Measurements from ENCODE around the gene ITPK1.
A peak's percentile ranks its signal among the peaks of the same experiment; 100 is the strongest.
"Not testable (repeated sequence)": the region's sequence is repeated elsewhere in the genome, so short reads cannot be mapped to it uniquely, and the experiment has no call there.

The ITPK1 gene

GRCh38 chr14:93128725-93129459 is 13.2 kb upstream of the ITPK1 start:
- DNase-seq = peak; percentile 39 to 52

DNA sequence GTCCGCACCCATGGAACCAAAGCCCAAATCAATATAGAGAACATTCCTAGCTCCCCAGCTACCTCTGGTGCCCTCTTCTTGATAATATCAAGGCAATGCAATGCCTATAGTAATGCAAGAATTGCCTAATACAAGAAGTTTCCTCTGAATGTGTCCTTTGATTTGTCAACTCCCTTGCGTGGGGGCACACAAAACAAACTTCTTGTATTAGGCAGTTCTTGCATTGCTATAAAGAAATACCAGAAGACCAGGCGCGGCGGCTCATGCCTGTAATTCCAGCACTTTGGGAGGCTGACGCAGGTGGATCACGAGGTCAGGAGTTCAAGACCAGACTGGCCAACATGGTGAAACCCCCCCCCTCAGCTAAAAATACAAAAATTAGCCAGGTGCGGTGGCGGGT is 10.4 kb upstream of the ITPK1 start:
- peak; percentile 92 to 93 for DNase-seq

DNA sequence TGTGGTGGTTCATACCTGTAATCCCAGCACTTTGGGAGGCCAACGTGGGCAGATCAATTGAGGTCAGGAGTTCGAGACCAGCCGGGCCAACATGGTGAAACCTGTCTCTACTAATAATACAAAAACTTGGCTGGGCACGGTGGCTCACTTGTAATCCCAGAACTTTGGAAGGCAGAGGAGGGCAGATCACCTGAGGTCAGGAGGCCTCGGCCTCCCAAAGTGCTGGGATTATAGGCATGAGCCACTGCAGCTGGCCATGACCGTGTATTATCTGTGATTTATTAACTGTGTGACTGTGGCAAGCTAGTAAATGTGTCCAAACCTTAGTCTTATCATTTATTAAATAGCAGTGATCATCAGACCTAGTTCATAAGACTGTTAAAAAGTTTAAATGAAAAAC is 7.1 kb upstream of the ITPK1 start:
- no peak for DNase-seq

DNA sequence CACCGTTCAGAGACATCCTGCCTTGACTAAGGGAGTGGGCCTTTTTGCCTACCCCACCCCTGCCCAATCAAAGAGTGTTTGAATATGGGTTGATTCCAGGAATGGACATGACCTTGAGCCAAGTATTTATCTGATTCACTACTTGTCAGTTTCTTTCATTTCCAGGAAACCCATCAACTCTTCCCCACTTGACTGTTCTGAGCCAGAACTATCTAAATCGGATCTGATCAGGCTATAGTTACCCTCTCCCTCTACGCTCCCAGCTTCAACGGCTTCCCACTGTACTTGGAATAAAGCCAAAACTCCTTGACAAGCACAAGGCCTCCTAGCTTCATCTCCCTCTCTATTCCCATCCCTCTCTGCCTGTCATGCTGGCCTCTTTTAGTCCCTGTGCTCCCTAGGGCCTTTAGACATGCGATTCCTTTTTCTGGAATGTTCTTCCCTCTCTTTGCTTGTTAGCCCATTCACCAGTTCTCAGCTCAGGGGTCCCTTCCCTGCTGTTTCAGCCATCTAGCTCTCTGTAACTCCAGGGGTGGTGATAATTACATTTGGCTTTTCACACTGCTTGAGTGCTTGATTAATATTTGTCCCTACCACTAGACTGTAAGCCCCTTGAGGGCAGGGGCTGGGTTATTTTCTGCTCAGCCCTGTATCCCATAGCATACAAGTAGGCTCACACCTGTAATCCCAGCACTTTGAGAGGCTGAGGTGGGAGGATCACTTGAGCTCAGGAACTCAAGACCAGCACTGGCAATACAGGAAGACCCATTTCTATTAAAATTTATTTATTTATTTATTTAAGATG is 5.5 kb upstream of the ITPK1 start:
- no peak for DNase-seq

- peak; percentile 39 to 67 for DNase-seq
Measured at GRCh38 chr14:93120517-93120916, 4.8 kb upstream of the ITPK1 start.

DNA sequence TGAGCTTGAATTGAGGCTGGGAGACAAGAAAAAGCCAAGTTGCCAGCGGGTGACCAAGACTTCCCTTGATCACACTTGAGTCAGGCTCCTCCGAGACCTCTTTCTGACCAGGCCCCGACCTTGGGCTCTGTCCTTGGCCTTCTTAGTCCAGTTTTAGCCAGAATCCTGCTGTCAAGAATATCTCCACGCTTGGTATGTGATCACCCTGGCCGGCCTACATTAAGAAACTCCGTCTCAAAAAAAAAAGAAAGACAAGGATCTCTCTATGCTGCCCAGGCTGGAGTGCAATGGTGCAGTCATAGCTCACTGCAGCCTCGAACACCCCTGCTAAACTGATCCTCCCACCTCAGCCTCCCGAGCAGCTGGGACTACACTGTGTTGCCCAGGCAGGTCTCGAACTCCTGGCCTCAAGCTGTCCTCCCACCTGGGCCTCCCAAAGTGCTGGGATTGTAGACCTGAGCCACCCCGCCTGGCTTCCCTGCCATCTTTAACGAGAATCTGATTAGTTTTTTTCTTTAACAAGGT is 1.0 kb upstream of the ITPK1 start:
- DNase-seq = no peak

- peak; percentile 93 to 96 for DNase-seq
Measured at GRCh38 chr14:93115069-93115820, 480 bp downstream of the ITPK1 start.

- no peak for DNase-seq
Measured at GRCh38 chr14:93114713-93115068, 1.0 kb downstream of the ITPK1 start.

GRCh38 chr14:93114068-93114710 is 1.5 kb downstream of the ITPK1 start:
- DNase-seq = no peak

DNA sequence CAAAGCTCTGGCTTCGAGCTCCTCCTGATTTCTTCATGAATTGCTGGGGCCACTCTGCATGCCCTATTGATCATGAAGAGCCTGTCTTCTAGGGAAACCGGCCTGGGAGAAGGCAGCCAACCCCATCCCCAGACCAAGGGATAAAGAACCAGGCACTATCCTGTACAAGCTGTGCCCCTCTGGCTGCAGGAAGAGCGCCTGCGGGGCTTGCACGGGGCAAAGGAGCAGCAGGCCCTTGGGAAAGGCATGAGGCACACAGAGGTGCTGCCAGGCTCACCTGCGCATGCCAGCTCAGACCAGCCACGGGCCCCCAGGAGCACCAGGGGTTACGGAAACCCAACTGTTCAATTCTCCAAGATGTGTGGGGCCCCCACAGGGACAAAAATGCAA is 2.1 kb downstream of the ITPK1 start:
- no peak for DNase-seq

GRCh38 chr14:93112891-93113677 is 2.6 kb downstream of the ITPK1 start:
- DNase-seq = peak; percentile 85 to 86

GRCh38 chr14:93111541-93111940 is 4.2 kb downstream of the ITPK1 start:
- DNase-seq = peak; percentile 59 to 80

- no peak for DNase-seq
Measured at GRCh38 chr14:93110856-93111419, 4.8 kb downstream of the ITPK1 start.

DNA sequence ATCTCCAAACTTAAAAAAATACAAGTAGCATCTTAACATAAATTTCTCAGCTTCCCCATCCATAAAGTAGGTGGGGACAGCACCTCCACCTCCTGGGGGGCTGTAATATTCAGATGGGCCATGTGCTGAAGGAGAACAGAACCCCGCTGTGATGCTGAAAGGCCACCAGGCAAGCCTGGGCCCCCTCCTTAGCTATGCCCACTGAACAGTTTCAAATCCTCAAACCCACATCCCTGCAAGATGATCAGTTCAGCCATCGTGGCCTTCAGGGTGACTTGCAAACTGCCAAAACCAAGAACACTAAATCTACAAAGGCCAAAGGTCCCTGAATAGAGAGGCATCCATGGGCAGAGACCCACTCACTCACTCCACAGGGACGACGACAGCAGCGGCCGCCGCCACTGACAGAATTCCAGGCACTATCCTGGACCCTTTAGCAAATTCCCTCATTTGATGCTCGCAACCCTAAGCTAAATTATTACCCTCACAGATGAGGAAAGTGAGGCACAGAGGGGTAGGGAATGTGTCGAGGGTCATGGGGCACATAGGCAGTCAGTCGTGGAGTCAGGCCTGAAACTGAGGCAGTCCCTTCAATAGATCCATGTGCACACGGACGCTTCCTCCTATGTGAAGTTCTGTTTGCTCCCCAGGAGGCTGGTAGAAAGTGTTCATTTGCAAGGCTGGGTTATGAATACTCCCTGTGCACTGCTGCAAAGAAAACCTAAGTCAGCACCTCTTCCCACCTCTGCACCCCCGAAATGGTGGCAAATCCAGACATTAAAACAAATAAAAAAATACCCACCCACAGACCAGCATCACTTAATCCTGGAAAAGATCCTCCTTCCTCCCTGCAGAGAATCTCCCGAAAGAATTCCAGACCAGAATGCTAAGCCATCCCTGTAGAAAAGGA is 5.9 kb downstream of the ITPK1 start:
- no peak for DNase-seq

DNA sequence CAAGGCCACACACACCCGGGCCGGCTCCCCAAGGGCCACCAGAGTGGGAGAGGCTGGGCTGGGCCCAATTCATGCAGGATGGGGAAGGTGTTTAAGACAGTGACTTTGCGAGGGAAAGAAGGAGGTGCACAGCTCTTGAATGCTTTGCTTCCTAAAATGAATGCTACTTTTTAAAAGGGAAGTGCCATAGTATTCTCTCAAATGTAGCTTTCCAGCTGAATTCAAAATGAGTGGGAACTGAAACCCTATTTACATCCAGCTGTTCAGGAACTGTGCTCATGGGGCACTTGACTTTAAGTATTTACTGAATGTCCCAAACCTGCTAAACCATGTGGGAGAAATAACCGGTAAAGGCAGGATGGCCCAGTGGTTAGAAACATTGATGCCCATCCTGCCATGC is 7.6 kb downstream of the ITPK1 start:
- DNase-seq = peak; percentile 61 to 71

- no peak for DNase-seq
Measured at GRCh38 chr14:93107453-93107852, 8.3 kb downstream of the ITPK1 start.

DNA sequence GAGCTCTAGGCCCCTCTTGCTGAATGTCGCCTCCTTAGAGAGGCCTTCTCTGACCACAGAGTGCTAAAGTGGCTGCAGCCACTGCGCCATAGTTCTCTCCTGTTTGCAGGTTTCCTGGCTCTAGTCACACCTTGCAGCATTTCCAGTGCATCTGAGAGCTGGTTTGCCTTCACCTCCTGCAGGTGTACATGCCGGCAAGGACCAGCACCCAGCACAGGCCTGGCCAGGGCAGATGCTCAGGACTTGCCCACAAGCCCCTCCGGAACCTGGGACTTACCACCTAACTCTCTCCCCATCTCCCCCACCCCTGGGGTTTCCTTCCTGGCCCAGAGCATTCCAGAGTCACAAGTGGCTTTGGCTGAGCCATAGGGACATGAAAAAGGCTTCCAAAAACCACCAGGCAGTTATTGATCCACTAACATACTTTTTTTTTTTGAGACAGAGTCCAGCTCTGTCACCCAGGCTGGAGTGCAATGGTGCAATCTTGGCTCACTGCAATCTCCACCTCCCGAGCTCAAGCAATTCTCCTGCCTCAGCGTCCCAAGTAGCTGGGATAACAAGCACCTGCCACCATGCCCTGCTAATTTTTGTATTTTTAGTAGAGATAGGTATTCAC is 9.1 kb downstream of the ITPK1 start:
- no peak for DNase-seq

DNA sequence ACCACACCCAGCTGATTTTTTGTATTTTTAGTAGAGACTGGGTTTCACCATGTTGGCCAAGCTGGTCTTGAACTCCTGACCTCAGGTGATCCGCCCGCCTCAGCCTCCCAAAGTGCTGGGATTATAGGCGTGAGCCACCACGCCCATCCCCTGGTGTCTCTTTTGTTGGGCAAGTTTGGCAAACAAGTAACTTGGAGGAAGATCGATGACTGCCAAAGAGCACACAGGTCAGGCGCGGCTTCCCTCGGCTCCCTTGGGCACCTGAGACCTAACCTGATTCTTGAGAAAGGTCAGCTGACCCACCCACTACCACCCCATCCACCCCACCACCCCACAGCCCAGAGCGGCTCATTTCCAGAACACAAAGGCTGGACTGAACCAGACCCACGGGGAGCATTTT is 9.9 kb downstream of the ITPK1 start:
- not testable (repeated sequence) for DNase-seq

- DNase-seq = peak; percentile 80 to 86
Measured at GRCh38 chr14:93105362-93105761, 10.4 kb downstream of the ITPK1 start.

- DNase-seq = no peak
Measured at GRCh38 chr14:93104961-93105360, 10.8 kb downstream of the ITPK1 start.
